ENCODE measurements around the gene KCNH6.

KCNH6 gene

GRCh38 chr17:63563339-63563738, 40.2 kb downstream of the KCNH6 start:
- DNase-seq: no peak

- no peak for DNase-seq
These were observed 41.4 kb downstream of the KCNH6 start for GRCh38 chr17:63564562-63564961.

- DNase-seq: no peak
These were observed 44.1 kb downstream of the KCNH6 start for GRCh38 chr17:63567229-63567628.

- DNase-seq: no peak
These were observed 45.4 kb downstream of the KCNH6 start for GRCh38 chr17:63568563-63568962.

- peak in 1 of 2 experiments; percentile 35 for DNase-seq
These were observed 48.6 kb downstream of the KCNH6 start for GRCh38 chr17:63571632-63572310.

- peak in 1 of 2 experiments; percentile 8 for DNase-seq
These were observed 50.5 kb downstream of the KCNH6 start for GRCh38 chr17:63573634-63574033.

GRCh38 chr17:63578027-63578768, 55.0 kb downstream of the KCNH6 start:
- no peak for DNase-seq

GRCh38 chr17:63578769-63579111, 55.6 kb downstream of the KCNH6 start:
- DNase-seq: no peak

- DNase-seq: no peak
These were observed 56.5 kb downstream of the KCNH6 start for GRCh38 chr17:63579633-63580032.

GRCh38 chr17:63587770-63588169, 64.6 kb downstream of the KCNH6 start:
- DNase-seq: no peak

- DNase-seq: no peak
These were observed 65.6 kb downstream of the KCNH6 start for GRCh38 chr17:63588797-63589196.

GRCh38 chr17:63589646-63590045, 66.5 kb downstream of the KCNH6 start:
- no peak for DNase-seq

GRCh38 chr17:63592797-63593196, 69.6 kb downstream of the KCNH6 start:
- DNase-seq: no peak

GRCh38 chr17:63595132-63595531, 72.0 kb downstream of the KCNH6 start:
- DNase-seq: no peak
